VCaP (cell line): ENCODE measurements around the gene SMPD3.

Experiments
- H3K27ac ChIP-seq: fragments of 450-650 bp; 2 replicates; pipeline ENCODE4 v1.5.1; 2017
- CTCF ChIP-seq: fragments of 450-650 bp; conservative IDR thresholded peaks from 2 replicates; pipeline ENCODE4 v1.5.1; 2017; ENCODE audit warnings: mild to moderate bottlenecking, moderate library complexity

The SMPD3 gene

GRCh38 chr16:68371706-68372380 is 76.5 kb downstream of the SMPD3 start:
- H3K27ac ChIP-seq = no peak overlapping the region
- TF ChIP-seq CTCF = no peak

GRCh38 chr16:68371276-68371651 is 77.0 kb downstream of the SMPD3 start:
- TF ChIP-seq CTCF = no peak
- H3K27ac ChIP-seq = no peak overlapping the region

- no peak overlapping the region for H3K27ac ChIP-seq
- TF ChIP-seq CTCF = no peak
Observed at GRCh38 chr16:68370581-68371275, 77.6 kb downstream of the SMPD3 start.

GRCh38 chr16:68369697-68370580 is 78.4 kb downstream of the SMPD3 start:
- H3K27ac ChIP-seq = no peak overlapping the region
- no peak for TF ChIP-seq CTCF

GRCh38 chr16:68369168-68369567 is 79.1 kb downstream of the SMPD3 start:
- H3K27ac ChIP-seq = no peak overlapping the region
- no peak for TF ChIP-seq CTCF

- H3K27ac ChIP-seq = no peak overlapping the region
- no peak for TF ChIP-seq CTCF
Observed at GRCh38 chr16:68368301-68368888, 79.9 kb downstream of the SMPD3 start.

GRCh38 chr16:68367891-68368290 is 80.4 kb downstream of the SMPD3 start:
- TF ChIP-seq CTCF = no peak
- no peak overlapping the region for H3K27ac ChIP-seq
